IMR-90 (cell line): Measurements from ENCODE around the gene RAB28. TPM values are rescaled to one million over a fixed set of nuclear protein-coding genes. Genes with fewer than 3 reads are reported as not detected.

ENCODE experiments used
- ATAC-seq: fragments of 200-7000 bp; cut with Tn5 transposase; 2 replicates; pipeline ENCODE4 v1.9.1; 2020; ENCODE audit warnings: low read depth, mild to moderate bottlenecking, moderate library complexity
- BruUV-seq: library from RNA; stranded (reverse); fragments of 400-500 nt; replicated peaks from 2 replicates; lab custom pipeline; 2021; lab: Mats Ljungman, UMichigan
- CTCF ChIA-PET: fragments of 300-600 bp; formaldehyde crosslinking; extraction: SDS; loops from one replicate; lab custom pipeline; 2021; ENCODE audit warnings: antibody characterized with exemption; lab: Yijun Ruan, JAX
- POLR2A ChIA-PET: fragments of 300-600 bp; sonication (Branson Sonifier 250); formaldehyde crosslinking; loops from one replicate; lab custom pipeline; 2022; ENCODE audit warnings: antibody characterized with exemption; ENCODE audit not compliant: unreplicated experiment; lab: Charles Lee
- DNase-seq: peaks from one replicate; pipeline ENCODE4 v3.0.0; 2013
- H2AFZ ChIP-seq: replicated peaks from 2 replicates; pipeline ENCODE3; 2013; ENCODE audit warnings: low read length, mild to moderate bottlenecking; ENCODE audit not compliant: poor library complexity
- H2AK5ac ChIP-seq: 2 replicates; pipeline ENCODE4 v1.6.1; 2013; ENCODE audit warnings: low read depth, low read length, inconsistent platforms
- H2AK9ac ChIP-seq: replicated peaks from 2 replicates; pipeline ENCODE3; 2013; ENCODE audit warnings: mild to moderate bottlenecking, low read depth, low read length, moderate library complexity; ENCODE audit not compliant: poor library complexity
- H2BK120ac ChIP-seq: 2 replicates; pipeline ENCODE4 v1.6.1; 2013; ENCODE audit warnings: low read depth, low read length, inconsistent platforms
- H2BK15ac ChIP-seq: 3 replicates; pipeline ENCODE4 v1.6.1; 2013; ENCODE audit warnings: low read depth, low read length, inconsistent platforms
- H2BK20ac ChIP-seq: 2 replicates; pipeline ENCODE4 v1.6.1; 2013; ENCODE audit warnings: low read depth, mild to moderate bottlenecking, inconsistent platforms, low read length, moderate library complexity
- H2BK5ac ChIP-seq: 2 replicates; pipeline ENCODE4 v1.6.1; 2013; ENCODE audit warnings: mild to moderate bottlenecking, low read depth, low read length, inconsistent platforms; ENCODE audit not compliant: poor library complexity, severe bottlenecking
- H3K14ac ChIP-seq: replicated peaks from 2 replicates; pipeline ENCODE4 v1.6.1; 2013; ENCODE audit warnings: low read depth, low read length, inconsistent platforms
- H3K18ac ChIP-seq: 2 replicates; pipeline ENCODE4 v1.6.1; 2013; ENCODE audit warnings: low read depth, low read length, control low read depth
- H3K23ac ChIP-seq: 2 replicates; pipeline ENCODE4 v1.6.1; 2013; ENCODE audit warnings: low read depth, low read length, inconsistent platforms
- H3K27ac ChIP-seq: 2 replicates; pipeline ENCODE4 v1.5.1; 2013; ENCODE audit warnings: mild to moderate bottlenecking, control low read depth, low read length; ENCODE audit not compliant: insufficient read depth
- H3K27me3 ChIP-seq: 2 replicates; pipeline ENCODE4 v1.6.1; 2013; ENCODE audit warnings: low read length; ENCODE audit not compliant: control insufficient read depth, insufficient read depth
- H3K36me3 ChIP-seq: 2 replicates; pipeline ENCODE4 v1.6.1; 2013; ENCODE audit warnings: low read length, mixed read lengths; ENCODE audit not compliant: control insufficient read depth, insufficient read depth
- H3K4ac ChIP-seq: 2 replicates; pipeline ENCODE4 v1.6.1; 2013; ENCODE audit warnings: low read depth, low read length, inconsistent platforms
- H3K4me1 ChIP-seq: 2 replicates; pipeline ENCODE4 v1.6.1; 2013; ENCODE audit warnings: low read length, mixed read lengths; ENCODE audit not compliant: control insufficient read depth, insufficient read depth
- H3K4me2 ChIP-seq: 2 replicates; pipeline ENCODE4 v1.6.1; 2013; ENCODE audit warnings: low read depth, mild to moderate bottlenecking, control low read depth, low read length, moderate library complexity
- H3K4me3 ChIP-seq: 2 replicates; pipeline ENCODE4 v1.5.1; 2013; ENCODE audit warnings: low read depth, mild to moderate bottlenecking, control low read depth, low read length, moderate library complexity; ENCODE audit not compliant: insufficient read depth
- H3K56ac ChIP-seq: 2 replicates; pipeline ENCODE4 v1.6.1; 2013; ENCODE audit warnings: low read length, inconsistent platforms; ENCODE audit not compliant: insufficient read depth; ENCODE audit errors: extremely low read depth
- H3K79me1 ChIP-seq, 2 experiments: 2 replicates each; pipeline ENCODE4 v1.6.1; 2013; ENCODE audit warnings: low read length in 2 of 2, inconsistent platforms in 1 of 2, low read depth in 1 of 2
- H3K9ac ChIP-seq: 2 replicates; pipeline ENCODE4 v1.6.1; 2013; ENCODE audit warnings: low read depth, low read length, control low read depth
- H3K9me1 ChIP-seq: 2 replicates; pipeline ENCODE4 v1.6.1; 2013; ENCODE audit warnings: low read length, inconsistent platforms; ENCODE audit not compliant: insufficient read depth
- H3K9me3 ChIP-seq: 2 replicates; pipeline ENCODE4 v1.6.1; 2013; ENCODE audit warnings: low read length; ENCODE audit not compliant: control insufficient read depth, insufficient read depth
- H4K20me1 ChIP-seq: 2 replicates; pipeline ENCODE4 v1.6.1; 2013; ENCODE audit warnings: low read length, inconsistent platforms; ENCODE audit not compliant: insufficient read depth
- H4K5ac ChIP-seq: 2 replicates; pipeline ENCODE4 v1.6.1; 2013; ENCODE audit warnings: mild to moderate bottlenecking, low read depth, low read length, control low read depth
- H4K8ac ChIP-seq, 2 experiments: 2 replicates each; pipeline ENCODE4 v1.6.1; 2013; ENCODE audit warnings: low read depth in 2 of 2, low read length in 2 of 2, control low read depth in 1 of 2, inconsistent platforms in 1 of 2
- H4K91ac ChIP-seq: 2 replicates; pipeline ENCODE4 v1.6.1; 2013; ENCODE audit warnings: low read depth, low read length, inconsistent platforms; ENCODE audit not compliant: insufficient read depth
- CHD1 ChIP-seq: IDR thresholded peaks from 2 replicates; pipeline ENCODE4 v1.6.1; 2012; ENCODE audit warnings: low read depth, low read length, improper control_type of control experiment
- CTCF ChIP-seq: conservative IDR thresholded peaks from 2 replicates; pipeline ENCODE4 v1.5.1; 2012; ENCODE audit warnings: mild to moderate bottlenecking, low read depth, low read length, improper control_type of control experiment
- ELK1 ChIP-seq: fragments of 150-350 bp; IDR thresholded peaks from 2 replicates; pipeline ENCODE4 v1.6.1; 2016; ENCODE audit warnings: low read depth, mild to moderate bottlenecking, low read length, moderate library complexity, borderline replicate concordance
- FOS ChIP-seq: fragments of 150-350 bp; IDR thresholded peaks from 2 replicates; pipeline ENCODE4 v1.6.1; 2016; ENCODE audit warnings: low read depth, low read length
- MAZ ChIP-seq: IDR thresholded peaks from 2 replicates; pipeline ENCODE4 v1.6.1; 2012; ENCODE audit warnings: low read depth, mild to moderate bottlenecking, low read length, improper control_type of control experiment, moderate library complexity, borderline replicate concordance
- NFE2L2 ChIP-seq: fragments of 150-350 bp; IDR thresholded peaks from 2 replicates; pipeline ENCODE4 v1.6.1; 2016; ENCODE audit warnings: low read depth, mild to moderate bottlenecking, low read length
- POLR2A ChIP-seq: IDR thresholded peaks from 2 replicates; pipeline ENCODE4 v1.6.1; 2012; ENCODE audit warnings: mild to moderate bottlenecking, low read depth, low read length
- RAD21 ChIP-seq: IDR thresholded peaks from 2 replicates; pipeline ENCODE4 v1.6.1; 2012; ENCODE audit warnings: low read length, improper control_type of control experiment
- RCOR1 ChIP-seq: IDR thresholded peaks from 2 replicates; pipeline ENCODE4 v1.6.1; 2012; ENCODE audit warnings: mild to moderate bottlenecking, low read length, improper control_type of control experiment; ENCODE audit not compliant: insufficient replicate concordance
- RFX5 ChIP-seq: IDR thresholded peaks from 2 replicates; pipeline ENCODE4 v1.8.0; 2012; ENCODE audit warnings: low read depth, mild to moderate bottlenecking, low read length, moderate library complexity
- SMC3 ChIP-seq: fragments of 150-350 bp; IDR thresholded peaks from 2 replicates; pipeline ENCODE4 v1.6.1; 2016; ENCODE audit warnings: low read depth, mild to moderate bottlenecking, antibody characterized with exemption, low read length, moderate library complexity
- USF2 ChIP-seq: fragments of 150-350 bp; IDR thresholded peaks from 2 replicates; pipeline ENCODE4 v1.6.1; 2017; ENCODE audit warnings: mild to moderate bottlenecking, antibody characterized with exemption, low read length, low read depth
- WGBS, 2 experiments: methylation state at CpG; one replicate each; pipeline versions ENCODE4 v1.1.5 to v1.1.7; 2013; ENCODE audit warnings: missing lambda C conversion rate in 2 of 2; ENCODE audit not compliant: insufficient read length in 1 of 2; ENCODE audit errors: extremely low coverage in 2 of 2; 5-methylcytosine and 5-hydroxymethylcytosine counted together
- dilution Hi-C: fragments of 300-500 bp; cut with HindIII; formaldehyde crosslinking; loops from one replicate; pipeline ENCODE4 v1.14.3; 2018; ENCODE audit warnings: low sequenced_read_pairs; ENCODE audit not compliant: unreplicated experiment
- in situ Hi-C: fragments of 300-500 bp; cut with MboI; formaldehyde crosslinking; loops from 3 replicates; pipeline ENCODE4 v1.14.3; 2019; ENCODE audit warnings: low sequenced_read_pairs, inconsistent platforms, mixed read lengths
- intact Hi-C: fragments of 100-400 bp; cut with micrococcal nuclease; formaldehyde crosslinking; loops from 2 replicates; pipeline ENCODE4 v1.10.0; 2022
- polyA plus RNA-seq, 3 experiments: library from polyadenylated mRNA; depleted of rRNA; stranded (reverse); fragments of >200 nt; gene quantifications; 2 replicates each; pipeline ENCODE4 v1.2.3, GENCODE V29; 2012; ENCODE audit warnings: low replicate concordance in 1 of 3
- total RNA-seq: library from RNA; depleted of rRNA; stranded (reverse); fragments of >200 nt; gene quantifications from 2 replicates; pipeline ENCODE4 v1.2.3, GENCODE V29; 2012

RAB28 gene
- total and polyA plus RNA-seq, 2 of the 4 experiments (the other 2 are of a cell fraction): 7.5 to 10.8 TPM

GRCh38 chr4:13413729-13414437, 70.3 kb downstream of the RAB28 start:
- in situ Hi-C loops: no loop called here
- H3K27ac ChIP-seq: no peak overlapping the region
- H4K91ac ChIP-seq: no peak overlapping the region
- H3K14ac ChIP-seq: no peak overlapping the region
- ChIA-PET CTCF (no interaction called here), POLR2A (no interaction called here)
- H2AFZ ChIP-seq: no peak overlapping the region
- H3K18ac ChIP-seq: no peak overlapping the region
- H2BK15ac ChIP-seq: no peak overlapping the region
- H4K8ac ChIP-seq: no peak overlapping the region
- H2AK5ac ChIP-seq: no peak overlapping the region
- intact Hi-C loops: no loop called here
- no peaks in the 10 kb centered on the region for H3K9me3 ChIP-seq
- no TSS peak for BruUV-seq
- dilution Hi-C loops: no loop called here
- DNase-seq (no peak), ATAC-seq (no peak)
- H3K4me3 ChIP-seq: no peak overlapping the region
- no peaks in the 10 kb centered on the region for H3K27me3 ChIP-seq
- no peaks in the 10 kb centered on the region for H3K4me1 ChIP-seq
- H4K5ac ChIP-seq: no peak overlapping the region
- peaks cover 1% of the 10 kb centered on the region; the same call in 1 of the 2 replicates for H3K36me3 ChIP-seq
- H3K9me1 ChIP-seq: no peaks in the 10 kb centered on the region
- no peak overlapping the region for H3K23ac ChIP-seq
- no peak overlapping the region for H2BK120ac ChIP-seq
- peaks cover 0 to 16% of the 10 kb centered on the region in 2 experiments; a peak in 3 of 4 replicates for H3K79me1 ChIP-seq
- H2BK20ac ChIP-seq: no peak overlapping the region
- no peak overlapping the region for H3K9ac ChIP-seq
- no peak overlapping the region for H3K4me2 ChIP-seq
- TF ChIP-seq RCOR1 (no peak), RFX5 (no peak), MAZ (no peak), POLR2A (no peak), CHD1 (no peak), SMC3 (no peak), USF2 (no peak), NFE2L2 (no peak), FOS (no peak), CTCF (no peak), ELK1 (no peak), RAD21 (no peak)
- no peak overlapping the region for H2AK9ac ChIP-seq
- H3K4ac ChIP-seq: no peak overlapping the region
- no peak overlapping the region for H3K56ac ChIP-seq
- WGBS, 2 experiments: no CpG with 5 or more reads among the region's 6 CpGs
- H4K20me1 ChIP-seq: no peaks in the 10 kb centered on the region
- H2BK5ac ChIP-seq: no peak overlapping the region
